Urothelium cell line (cell line): ENCODE data around the gene ANKLE2.
"Not testable (repeated sequence)": the region's sequence is repeated elsewhere in the genome, so short reads cannot be mapped to it uniquely, and the experiment has no call there.

ENCODE experiments used
- DNase-seq: peaks from one replicate; pipeline ENCODE4 v3.0.0; 2011; ENCODE audit warnings: low spot score, mixed read lengths
- FAIRE-seq: peaks from 2 replicates; lab custom pipeline; 2011; peaks lifted over from hg19 to GRCh38; lab: Jason Lieb, UNC

The ANKLE2 gene

GRCh38 chr12:132695431-132695830 is 66.2 kb downstream of the ANKLE2 start:
- FAIRE-seq (no peak), DNase-seq (no peak)

GRCh38 chr12:132694888-132695287 is 66.7 kb downstream of the ANKLE2 start:
- DNase-seq, FAIRE-seq: not testable (repeated sequence)

GRCh38 chr12:132692030-132692429 is 69.6 kb downstream of the ANKLE2 start:
- not testable (repeated sequence) for FAIRE-seq, DNase-seq

- FAIRE-seq = no peak
- no peak for DNase-seq
Observed at GRCh38 chr12:132690112-132690511, 71.5 kb downstream of the ANKLE2 start.

GRCh38 chr12:132689227-132689626 is 72.4 kb downstream of the ANKLE2 start:
- DNase-seq (no peak), FAIRE-seq (no peak)

- DNase-seq (peak; percentile 98), FAIRE-seq (no peak)
Observed at GRCh38 chr12:132687211-132688164, 74.1 kb downstream of the ANKLE2 start, which contains the start of the genes POLE and PXMP2. Gene POLE, minus strand, starts transcription at chr12:132687342. Its CDS starts 27 bp downstream, at chr12:132687315. Gene PXMP2, plus strand, starts transcription at chr12:132687587. Its CDS starts 84 bp downstream, at chr12:132687671.

- DNase-seq = no peak
- FAIRE-seq = no peak
Observed at GRCh38 chr12:132686825-132687210, 74.8 kb downstream of the ANKLE2 start.

GRCh38 chr12:132685400-132685799 is 76.2 kb downstream of the ANKLE2 start:
- FAIRE-seq = no peak
- DNase-seq = no peak

- FAIRE-seq = no peak
- no peak for DNase-seq
Observed at GRCh38 chr12:132677492-132677891, 84.1 kb downstream of the ANKLE2 start.

GRCh38 chr12:132675757-132676432 is 85.7 kb downstream of the ANKLE2 start:
- DNase-seq (no peak), FAIRE-seq (no peak)
